Calu3 (cell line): ENCODE data around the gene PEPD. TPM values are rescaled to one million over a fixed set of nuclear protein-coding genes. Genes with fewer than 3 reads are reported as not detected.
A peak's percentile ranks its signal among the peaks of the same experiment; 100 is the strongest.

Experiments used
- BruUV-seq: library from RNA; stranded (reverse); fragments of 400-500 nt; replicated peaks from 2 replicates; lab custom pipeline; 2021; lab: Mats Ljungman, UMichigan
- CTCF ChIA-PET: fragments of 300-600 bp; sonication (Branson Sonifier 250); formaldehyde crosslinking; loops from one replicate; lab custom pipeline; 2022; ENCODE audit warnings: antibody characterized with exemption; lab: Charles Lee
- DNase-seq: peaks from one replicate; pipeline ENCODE4 v3.0.0; 2022
- H3K27ac Mint-ChIP-seq: one replicate; pipeline ENCODE4 v1.8.0; 2022; ENCODE audit warnings: mixed read lengths; ENCODE audit not compliant: unreplicated experiment
- H3K27me3 Mint-ChIP-seq: one replicate; pipeline ENCODE4 v1.8.0; 2022; ENCODE audit warnings: mixed read lengths; ENCODE audit not compliant: unreplicated experiment
- H3K36me3 Mint-ChIP-seq: one replicate; pipeline ENCODE4 v1.8.0; 2022; ENCODE audit warnings: mild to moderate bottlenecking, moderate library complexity, mixed read lengths; ENCODE audit not compliant: insufficient read depth, unreplicated experiment
- H3K4me1 Mint-ChIP-seq: one replicate; pipeline ENCODE4 v1.8.0; 2022; ENCODE audit warnings: mild to moderate bottlenecking, low read depth, mixed read lengths; ENCODE audit not compliant: unreplicated experiment
- H3K4me3 Mint-ChIP-seq: one replicate; pipeline ENCODE4 v1.8.0; 2022; ENCODE audit warnings: mild to moderate bottlenecking, low read depth, moderate library complexity, mixed read lengths; ENCODE audit not compliant: unreplicated experiment
- H3K9me3 Mint-ChIP-seq: one replicate; pipeline ENCODE4 v1.8.0; 2022; ENCODE audit warnings: low read depth, mixed read lengths; ENCODE audit not compliant: unreplicated experiment
- CTCF ChIP-seq: fragments of 200-600 bp; IDR thresholded peaks from one replicate; pipeline ENCODE4 v1.8.0; 2022; ENCODE audit warnings: antibody characterized with exemption; ENCODE audit not compliant: unreplicated experiment
- intact Hi-C: fragments of 100-400 bp; cut with micrococcal nuclease; formaldehyde crosslinking; loops from one replicate; pipeline ENCODE4 v1.10.0; 2022; ENCODE audit not compliant: unreplicated experiment
- total RNA-seq: library from RNA; stranded (reverse); gene quantifications from 2 replicates; pipeline ENCODE4 v1.2.3, GENCODE V29; 2022

Gene PEPD
- total RNA-seq, 1 experiment from 2014 or later, result 65.5 TPM

GRCh38 chr19:33520844-33521479, 629 bp downstream of the PEPD start:
- CTCF ChIA-PET, result interaction anchor here (0.6 to 1.5 kb wide), 5 partner anchors 9 to 104 kb away, joined by 3 to 5 read pairs (median 3); no protein-coding TSS in a partner anchor
- peaks cover 56% of the 10 kb centered on the region for H3K27me3 Mint-ChIP-seq
- H3K4me3 Mint-ChIP-seq, result peak overlapping the region; percentile 77
- DNase-seq, result no peak
- intact Hi-C loops, result loop anchor here (10.0 kb wide), 1 partner anchor 86 kb away; no protein-coding TSS in a partner anchor
- BruUV-seq, result TSS peak; percentile 63
- no peaks in the 10 kb centered on the region for H3K9me3 Mint-ChIP-seq
- peak overlapping the region; percentile 36 for H3K27ac Mint-ChIP-seq
- peaks cover 22% of the 10 kb centered on the region for H3K36me3 Mint-ChIP-seq
- H3K4me1 Mint-ChIP-seq, result peaks cover 20% of the 10 kb centered on the region
- TF ChIP-seq CTCF, result no peak

- intact Hi-C loops, result loop anchor here (10.0 kb wide), 1 partner anchor 85 kb away; no protein-coding TSS in a partner anchor
- Mint-ChIP-seq H3K27ac (no peak overlapping the region), H3K9me3 (no peaks in the 10 kb centered on the region), H3K4me3 (peak overlapping the region; percentile 77), H3K36me3 (peaks cover 22% of the 10 kb centered on the region), H3K27me3 (peaks cover 48% of the 10 kb centered on the region), H3K4me1 (peaks cover 20% of the 10 kb centered on the region)
- no TSS peak for BruUV-seq
- TF ChIP-seq CTCF, result no peak
- no peak for DNase-seq
- CTCF ChIA-PET, result interaction anchor here (0.7 to 1.4 kb wide), 2 partner anchors 9 to 60 kb away, joined by 3 read pairs; no protein-coding TSS in a partner anchor
Observed at GRCh38 chr19:33520048-33520643, 1.4 kb downstream of the PEPD start.

- TF ChIP-seq CTCF, result no peak
Observed at GRCh38 chr19:33519416-33519815, 2.2 kb downstream of the PEPD start.

GRCh38 chr19:33518541-33518940, 3.0 kb downstream of the PEPD start:
- intact Hi-C loops, result no loop called here
- CTCF ChIA-PET, result no interaction called here
- Mint-ChIP-seq H3K27me3 (peaks cover 32% of the 10 kb centered on the region), H3K4me1 (peaks cover 20% of the 10 kb centered on the region), H3K36me3 (peaks cover 22% of the 10 kb centered on the region), H3K27ac (no peak overlapping the region), H3K9me3 (no peaks in the 10 kb centered on the region), H3K4me3 (no peak overlapping the region)
- no TSS peak for BruUV-seq
- no peak for TF ChIP-seq CTCF
- no peak for DNase-seq

More at GRCh38 chr19:33519416-33519815, 2.2 kb downstream of the PEPD start:
- intact Hi-C loops, result no loop called here
- Mint-ChIP-seq H3K9me3 (no peaks in the 10 kb centered on the region), H3K4me3 (no peak overlapping the region), H3K27ac (no peak overlapping the region), H3K27me3 (peaks cover 41% of the 10 kb centered on the region), H3K4me1 (peaks cover 20% of the 10 kb centered on the region), H3K36me3 (peaks cover 22% of the 10 kb centered on the region)
- CTCF ChIA-PET, result no interaction called here
- BruUV-seq, result no TSS peak
- no peak for DNase-seq
